ENCODE data around the gene ESPNL.
A peak's percentile ranks its signal among the peaks of the same experiment; 100 is the strongest.

ESPNL gene

GRCh38 chr2:238095143-238095542 is 5.0 kb upstream of the ESPNL start:
- no peak overlapping the region for H2BK120ac ChIP-seq (ENCODE audit: low read depth, low read length)
- no peak overlapping the region for H2AK5ac ChIP-seq (ENCODE audit: low read length, severe bottlenecking)
- H3K36me3 ChIP-seq (ENCODE audit: control insufficient read depth in 1 of 2, insufficient read depth in 2 of 2, low read depth in 1 of 2, low read length in 2 of 2), result peaks cover 4 to 27% of the 10 kb centered on the region in 2 experiments
- no peak overlapping the region for H2BK12ac ChIP-seq (ENCODE audit: low read length in 2 of 2)
- H4K8ac ChIP-seq (ENCODE audit: low read length), result no peak overlapping the region
- H3K4me3 ChIP-seq (ENCODE audit: insufficient read depth in 1 of 2, low read depth in 1 of 2, low read length in 2 of 2), result no peak overlapping the region
- no peak overlapping the region for H3K14ac ChIP-seq (ENCODE audit: low read length in 2 of 2)
- no peak overlapping the region for H2BK15ac ChIP-seq (ENCODE audit: low read depth, poor library complexity, severe bottlenecking)
- no peak overlapping the region for H3K4ac ChIP-seq (ENCODE audit: low read depth in 1 of 2, low read length in 2 of 2)
- no peak overlapping the region for H4K91ac ChIP-seq (ENCODE audit: low read length)
- WGBS, result 94% methylated on average over 7 of the region's 7 CpGs
- H2BK5ac ChIP-seq (ENCODE audit: low read depth, low read length, poor library complexity, severe bottlenecking), result no peak overlapping the region
- peaks cover 38% of the 10 kb centered on the region for H3K4me1 ChIP-seq (ENCODE audit: control insufficient read depth, insufficient read depth, low read depth, low read length)
- no peak overlapping the region for H3K9ac ChIP-seq (ENCODE audit: low read length)
- no peak overlapping the region for H3K18ac ChIP-seq (ENCODE audit: low read depth in 1 of 2, low read length in 2 of 2)
- H3K27ac ChIP-seq (ENCODE audit: low read length, poor library complexity, severe bottlenecking), result no peak overlapping the region
- H3K79me1 ChIP-seq (replicated peaks; ENCODE audit: low read length, poor library complexity, severe bottlenecking), result no peaks in the 10 kb centered on the region
- DNase-seq, result no peak
- no peaks in the 10 kb centered on the region for H3K9me3 ChIP-seq (ENCODE audit: control insufficient read depth, low read length)
- H3K23ac ChIP-seq (ENCODE audit: low read length in 2 of 2), result no peak overlapping the region
- no peaks in the 10 kb centered on the region for H3K27me3 ChIP-seq (ENCODE audit: control insufficient read depth in 1 of 2, insufficient read depth in 1 of 2, low read length in 2 of 2)
- H2AFZ ChIP-seq (ENCODE audit: low read depth, low read length), result no peak overlapping the region
- no peak overlapping the region for H3K4me2 ChIP-seq (ENCODE audit: low read length, poor library complexity, severe bottlenecking)

GRCh38 chr2:238096311-238097011 is 3.7 kb upstream of the ESPNL start:
- Histone ChIP-seq H4K91ac (ENCODE audit: low read length) (no peak overlapping the region), H2BK15ac (ENCODE audit: low read depth, poor library complexity, severe bottlenecking) (no peak overlapping the region), H3K18ac (ENCODE audit: low read depth in 1 of 2, low read length in 2 of 2) (no peak overlapping the region), H2BK5ac (ENCODE audit: low read depth, low read length, poor library complexity, severe bottlenecking) (peak overlapping the region; percentile 40), H3K27me3 (ENCODE audit: control insufficient read depth in 1 of 2, insufficient read depth in 1 of 2, low read length in 2 of 2) (no peaks in the 10 kb centered on the region), H4K8ac (ENCODE audit: low read length) (no peak overlapping the region), H3K79me1 (replicated peaks; ENCODE audit: low read length, poor library complexity, severe bottlenecking) (no peaks in the 10 kb centered on the region), H3K9me3 (ENCODE audit: control insufficient read depth, low read length) (no peaks in the 10 kb centered on the region), H3K23ac (ENCODE audit: low read length in 2 of 2) (no peak overlapping the region), H3K4ac (ENCODE audit: low read depth in 1 of 2, low read length in 2 of 2) (no peak overlapping the region), H3K4me3 (ENCODE audit: insufficient read depth in 1 of 2, low read depth in 1 of 2, low read length in 2 of 2) (no peak overlapping the region), H2AK5ac (ENCODE audit: low read length, severe bottlenecking) (peak overlapping the region; percentile 47), H2AFZ (ENCODE audit: low read depth, low read length) (no peak overlapping the region), H3K27ac (ENCODE audit: low read length, poor library complexity, severe bottlenecking) (peak overlapping the region; percentile 14), H3K9ac (ENCODE audit: low read length) (no peak overlapping the region), H3K4me1 (ENCODE audit: control insufficient read depth, insufficient read depth, low read depth, low read length) (peaks cover 42% of the 10 kb centered on the region), H3K4me2 (ENCODE audit: low read length, poor library complexity, severe bottlenecking) (no peak overlapping the region), H3K36me3 (ENCODE audit: control insufficient read depth in 1 of 2, insufficient read depth in 2 of 2, low read depth in 1 of 2, low read length in 2 of 2) (peaks cover 4 to 28% of the 10 kb centered on the region in 2 experiments), H2BK12ac (ENCODE audit: low read length in 2 of 2) (no peak overlapping the region), H3K14ac (ENCODE audit: low read length in 2 of 2) (no peak overlapping the region), H2BK120ac (ENCODE audit: low read depth, low read length) (no peak overlapping the region)
- DNase-seq, result no peak
- WGBS, result 94% methylated on average over 22 of the region's 22 CpGs

GRCh38 chr2:238097201-238097987 is 2.7 kb upstream of the ESPNL start:
- WGBS, result 85% methylated on average over 18 of the region's 19 CpGs
- Histone ChIP-seq H3K36me3 (ENCODE audit: control insufficient read depth in 1 of 2, insufficient read depth in 2 of 2, low read depth in 1 of 2, low read length in 2 of 2) (peaks cover 4 to 22% of the 10 kb centered on the region in 2 experiments), H3K9ac (ENCODE audit: low read length) (no peak overlapping the region), H4K91ac (ENCODE audit: low read length) (no peak overlapping the region), H3K27ac (ENCODE audit: low read length, poor library complexity, severe bottlenecking) (no peak overlapping the region), H3K4ac (ENCODE audit: low read depth in 1 of 2, low read length in 2 of 2) (no peak overlapping the region), H3K79me1 (replicated peaks; ENCODE audit: low read length, poor library complexity, severe bottlenecking) (no peaks in the 10 kb centered on the region), H2BK12ac (ENCODE audit: low read length in 2 of 2) (no peak overlapping the region), H2BK120ac (ENCODE audit: low read depth, low read length) (no peak overlapping the region), H3K27me3 (ENCODE audit: control insufficient read depth in 1 of 2, insufficient read depth in 1 of 2, low read length in 2 of 2) (peaks cover 0 to 3% of the 10 kb centered on the region in 2 experiments), H2BK5ac (ENCODE audit: low read depth, low read length, poor library complexity, severe bottlenecking) (no peak overlapping the region), H3K18ac (ENCODE audit: low read depth in 1 of 2, low read length in 2 of 2) (no peak overlapping the region), H3K4me1 (ENCODE audit: control insufficient read depth, insufficient read depth, low read depth, low read length) (peaks cover 43% of the 10 kb centered on the region), H3K23ac (ENCODE audit: low read length in 2 of 2) (no peak overlapping the region), H2BK15ac (ENCODE audit: low read depth, poor library complexity, severe bottlenecking) (no peak overlapping the region), H2AFZ (ENCODE audit: low read depth, low read length) (no peak overlapping the region), H3K4me3 (ENCODE audit: insufficient read depth in 1 of 2, low read depth in 1 of 2, low read length in 2 of 2) (no peak overlapping the region), H2AK5ac (ENCODE audit: low read length, severe bottlenecking) (no peak overlapping the region), H3K4me2 (ENCODE audit: low read length, poor library complexity, severe bottlenecking) (no peak overlapping the region), H3K14ac (ENCODE audit: low read length in 2 of 2) (no peak overlapping the region), H4K8ac (ENCODE audit: low read length) (no peak overlapping the region), H3K9me3 (ENCODE audit: control insufficient read depth, low read length) (no peaks in the 10 kb centered on the region)
- DNase-seq, result no peak
